GM12878 (cell line): Measurements from ENCODE around the gene CRB3. TPM values are rescaled to one million over a fixed set of nuclear protein-coding genes. Genes with fewer than 3 reads are reported as not detected.

Source experiments
- ATAC-seq: fragments of 200-7000 bp; cut with Tn5 transposase; 3 replicates; pipeline ENCODE4 v1.9.1; 2020; ENCODE audit warnings: mild to moderate bottlenecking, moderate library complexity
- BruUV-seq: library from RNA; stranded (reverse); fragments of 400-500 nt; replicated peaks from 2 replicates; lab custom pipeline; 2021; lab: Mats Ljungman, UMichigan
- CTCF ChIA-PET: fragments of 300-600 bp; sonication (Branson Sonifier 250); formaldehyde crosslinking; extraction: SDS; loops from one replicate; lab custom pipeline; 2021; ENCODE audit warnings: inconsistent platforms; lab: Yijun Ruan, JAX
- POLR2A ChIA-PET: fragments of 350-600 bp; formaldehyde crosslinking; extraction: SDS; loops from one replicate; lab custom pipeline; 2021; ENCODE audit warnings: inconsistent platforms; lab: Charles Lee
- RAD21 ChIA-PET: fragments of 300-600 bp; sonication (Branson Sonifier 250); formaldehyde crosslinking; loops from one replicate; lab custom pipeline; 2023; ENCODE audit warnings: antibody characterized with exemption; ENCODE audit not compliant: unreplicated experiment; lab: Charles Lee
- SMC1A ChIA-PET: fragments of 300-600 bp; sonication (Branson Sonifier 250); formaldehyde crosslinking; loops from one replicate; lab custom pipeline; 2023; ENCODE audit not compliant: unreplicated experiment, uncharacterized antibody; lab: Charles Lee
- DNase-seq: peaks from one replicate; pipeline ENCODE4 v3.0.0-alpha.2; 2011; ENCODE audit warnings: low read depth, low spot score
- FAIRE-seq: peaks from 3 replicates; lab custom pipeline; 2011; peaks lifted over from hg19 to GRCh38; lab: Jason Lieb, UNC
- H2AFZ ChIP-seq: 2 replicates; pipeline ENCODE4 v1.6.0; 2011; ENCODE audit warnings: low read depth, low read length, control low read depth; ENCODE audit not compliant: control insufficient read depth
- H3K27ac ChIP-seq: 2 replicates; pipeline ENCODE4 v1.5.1; 2011; ENCODE audit warnings: control low read depth; ENCODE audit not compliant: control insufficient read depth, insufficient read depth
- H3K27me3 ChIP-seq, 2 experiments: replicated peaks in 1 of 2; 2 replicates each; pipeline versions ENCODE4 v1.6.0 to v1.6.1; 2011; ENCODE audit warnings: low read length in 1 of 2; ENCODE audit not compliant: control insufficient read depth in 2 of 2, insufficient read depth in 2 of 2
- H3K36me3 ChIP-seq, 2 experiments: 2 replicates each; pipeline ENCODE4 v1.5.1; 2011; ENCODE audit warnings: low read length in 1 of 2; ENCODE audit not compliant: control insufficient read depth in 2 of 2, insufficient read depth in 2 of 2
- H3K4me1 ChIP-seq: 2 replicates; pipeline ENCODE4 v1.6.1; 2011; ENCODE audit warnings: mild to moderate bottlenecking, low read length, moderate library complexity, mixed read lengths; ENCODE audit not compliant: control insufficient read depth, insufficient read depth
- H3K4me2 ChIP-seq: 2 replicates; pipeline ENCODE4 v1.6.0; 2011; ENCODE audit warnings: control low read depth; ENCODE audit not compliant: control insufficient read depth, insufficient read depth
- H3K4me3 ChIP-seq: fragments of 200-600 bp; sonication (generic); 2 replicates; pipeline ENCODE4 v1.5.1; 2016
- H3K79me2 ChIP-seq: 2 replicates; pipeline ENCODE4 v1.6.0; 2011; ENCODE audit warnings: low read length; ENCODE audit not compliant: control insufficient read depth, insufficient read depth
- H3K9ac ChIP-seq: 2 replicates; pipeline ENCODE4 v1.8.0; 2011; ENCODE audit warnings: low read length, control low read depth, mixed read lengths; ENCODE audit not compliant: control insufficient read depth, insufficient read depth
- H3K9me3 ChIP-seq: replicated peaks from 3 replicates; pipeline ENCODE4 v1.5.1; 2011; ENCODE audit warnings: mild to moderate bottlenecking, low read length; ENCODE audit not compliant: control insufficient read depth, insufficient read depth
- H4K20me1 ChIP-seq: 2 replicates; pipeline ENCODE4 v1.6.0; 2011; ENCODE audit not compliant: control insufficient read depth, insufficient read depth
- CHD4 ChIP-seq: fragments of 200-600 bp; sonication (generic); IDR thresholded peaks from 2 replicates; pipeline ENCODE4 v1.6.1; 2016; ENCODE audit warnings: mild to moderate bottlenecking
- EP300 ChIP-seq, 2 experiments: fragments of 150-350 bp in 1 of 2; IDR thresholded peaks; 2 replicates each; pipeline ENCODE4 v1.6.1; 2011 to 2012; ENCODE audit warnings: low read depth in 2 of 2, low read length in 2 of 2, borderline replicate concordance in 1 of 2, improper control_type of control experiment in 1 of 2, inconsistent platforms in 1 of 2; ENCODE audit not compliant: control insufficient read depth in 1 of 2
- ETV6 ChIP-seq, 2 experiments: fragments of 450-650 bp in 1 of 2; IDR thresholded peaks in 1 of 2; conservative IDR thresholded peaks in 1 of 2; 2 replicates each; pipeline ENCODE4 v1.6.1; 2014; ENCODE audit warnings: antibody characterized with exemption in 1 of 2, borderline replicate concordance in 1 of 2, low read depth in 1 of 2, mild to moderate bottlenecking in 1 of 2, moderate library complexity in 1 of 2
- GATAD2B ChIP-seq: fragments of 450-650 bp; conservative IDR thresholded peaks from 2 replicates; pipeline ENCODE4 v1.6.1; 2017; ENCODE audit warnings: low read depth, mild to moderate bottlenecking, moderate library complexity
- IRF3 ChIP-seq: fragments of 450-650 bp; IDR thresholded peaks from 2 replicates; pipeline ENCODE4 v1.6.1; 2014; ENCODE audit warnings: mild to moderate bottlenecking
- NR2F1 ChIP-seq: fragments of 450-650 bp; conservative IDR thresholded peaks from 2 replicates; pipeline ENCODE4 v1.6.1; 2017; ENCODE audit warnings: mild to moderate bottlenecking
- NRF1 ChIP-seq: conservative IDR thresholded peaks from 2 replicates; pipeline ENCODE4 v1.6.1; 2011; ENCODE audit warnings: mild to moderate bottlenecking, low read depth, low read length, improper control_type of control experiment
- SMAD5 ChIP-seq: IDR thresholded peaks from 2 replicates; pipeline ENCODE4 v1.6.1; 2016; ENCODE audit warnings: antibody characterized with exemption, low read depth
- SUZ12 ChIP-seq: fragments of 200-600 bp; sonication (generic); IDR thresholded peaks from one replicate; pipeline ENCODE4 v1.6.1; 2018; ENCODE audit warnings: antibody characterized with exemption, mild to moderate bottlenecking; ENCODE audit not compliant: unreplicated experiment
- USF2 ChIP-seq: IDR thresholded peaks from 2 replicates; pipeline ENCODE4 v1.6.1; 2011; ENCODE audit warnings: low read depth, low read length, improper control_type of control experiment, borderline replicate concordance
- WGBS: methylation state at CpG from one replicate; pipeline ENCODE4 v1.1.6; 2016; ENCODE audit warnings: low lambda C conversion rate; ENCODE audit not compliant: insufficient replicate concordance, insufficient coverage; ENCODE audit errors: missing lambda C conversion rate; 5-methylcytosine and 5-hydroxymethylcytosine counted together
- in situ Hi-C: fragments of 300-500 bp; cut with MboI; formaldehyde crosslinking; loops from 9 replicates; pipeline ENCODE4 v1.14.3; 2018; ENCODE audit warnings: mixed read lengths
- intact Hi-C: fragments of 100-400 bp; cut with micrococcal nuclease; formaldehyde crosslinking; loops from one replicate; pipeline ENCODE4 v1.14.2; 2022; ENCODE audit not compliant: unreplicated experiment
- polyA plus RNA-seq, 11 experiments: library from polyadenylated mRNA; depleted of rRNA in 4 of 11; unstranded in 6 of 11; stranded (reverse) in 5 of 11; fragments of >200 nt; fragmentation: Nextera tagmentation in 4 of 11; fragmentation: Illumina TruSeq in 1 of 11; extraction: Ambion mirVana in 4 of 11; extraction: Trizol in 1 of 11; gene quantifications; 1 replicate in 1 of 11; 2 replicates in 10 of 11; pipeline versions ENCODE4 v1.2.1 to v1.2.3, GENCODE V29; 2011 to 2016; ENCODE audit warnings: inconsistent platforms in 2 of 11, missing spikeins in 2 of 11, low read depth in 1 of 11
- total RNA-seq, 4 experiments: library from RNA; depleted of rRNA in 3 of 4; stranded (reverse); fragments of >200 nt in 3 of 4; fragmentation: Illumina TruSeq in 1 of 4; extraction: Trizol in 1 of 4; gene quantifications; 2 replicates each; pipeline versions ENCODE4 v1.2.1 to v1.2.3, GENCODE V29; 2013 to 2021

CRB3 gene
- total and polyA plus RNA-seq, 10 of the 15 experiments (the other 5 are each of a cell fraction or from before 2014, with no cell fraction given) = 0.11 to 1.9 (median 0.98) TPM; not detected in 1

GRCh38 chr19:6442087-6442688, 21.9 kb upstream of the CRB3 start:
- no peak overlapping the region for H3K4me2 ChIP-seq
- DNase-seq (no peak), ATAC-seq (no peak), FAIRE-seq (no peak)
- no peaks in the 10 kb centered on the region for H4K20me1 ChIP-seq
- ChIA-PET POLR2A (no interaction called here), CTCF (no interaction called here), RAD21 (no interaction called here), SMC1A (no interaction called here)
- no TSS peak for BruUV-seq
- H3K27me3 ChIP-seq = no peaks in the 10 kb centered on the region
- in situ Hi-C loops = no loop called here
- intact Hi-C loops = no loop called here
- H3K79me2 ChIP-seq = no peaks in the 10 kb centered on the region
- WGBS = 71% methylated on average over 13 of the region's 13 CpGs
- no peak for TF ChIP-seq NRF1
- no peak for TF ChIP-seq ETV6 (conservative IDR thresholded peaks at IDR 0.05 in 1 of 2, IDR thresholded peaks at IDR 0.05 in 1 of 2; ENCODE audit: borderline replicate concordance in 1 of 2, low read depth in 1 of 2)
- TF ChIP-seq GATAD2B = no peak
- no peak for TF ChIP-seq IRF3
- no peak for TF ChIP-seq SMAD5
- no peak for TF ChIP-seq NR2F1
- TF ChIP-seq EP300 (IDR thresholded peaks at IDR 0.05; ENCODE audit: borderline replicate concordance in 1 of 2, control insufficient read depth in 1 of 2, low read depth in 2 of 2, low read length in 2 of 2) = no peak
- TF ChIP-seq CHD4 = no peak
- no peak for TF ChIP-seq SUZ12
- no peak for TF ChIP-seq USF2
- H3K27ac ChIP-seq = no peak overlapping the region
- H2AFZ ChIP-seq = no peak overlapping the region
- no peaks in the 10 kb centered on the region; the same call in 2 of the 3 replicates for H3K9me3 ChIP-seq
- H3K4me1 ChIP-seq = no peaks in the 10 kb centered on the region
- no peak overlapping the region for H3K9ac ChIP-seq
- H3K36me3 ChIP-seq = peaks cover 0 to 3% of the 10 kb centered on the region in 2 experiments; a peak in 2 of 4 replicates
- no peak overlapping the region for H3K4me3 ChIP-seq
